Measurements from ENCODE around the gene PCDH9.

DNA sequence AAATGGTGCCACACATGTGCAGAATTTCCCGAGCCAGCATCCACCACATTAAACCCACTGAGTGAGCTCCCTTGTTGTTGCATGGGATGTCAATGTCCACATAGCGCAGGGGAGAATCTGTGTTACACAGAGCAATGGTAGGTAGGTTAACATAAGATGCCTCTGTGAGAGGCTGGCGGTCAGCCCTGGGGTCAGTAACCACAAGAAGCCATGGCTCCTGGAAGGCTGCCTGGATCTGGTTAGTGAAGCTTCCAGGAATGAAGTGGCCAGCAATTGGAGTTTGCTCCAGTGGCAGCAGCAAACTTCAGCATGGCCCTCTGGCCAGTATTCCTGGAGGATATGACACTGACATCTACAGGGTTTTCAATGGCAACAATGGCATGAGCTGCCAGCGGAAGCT lies 37.0 kb upstream of the PCDH9 start:
- TF ChIP-seq, protein P1, sequence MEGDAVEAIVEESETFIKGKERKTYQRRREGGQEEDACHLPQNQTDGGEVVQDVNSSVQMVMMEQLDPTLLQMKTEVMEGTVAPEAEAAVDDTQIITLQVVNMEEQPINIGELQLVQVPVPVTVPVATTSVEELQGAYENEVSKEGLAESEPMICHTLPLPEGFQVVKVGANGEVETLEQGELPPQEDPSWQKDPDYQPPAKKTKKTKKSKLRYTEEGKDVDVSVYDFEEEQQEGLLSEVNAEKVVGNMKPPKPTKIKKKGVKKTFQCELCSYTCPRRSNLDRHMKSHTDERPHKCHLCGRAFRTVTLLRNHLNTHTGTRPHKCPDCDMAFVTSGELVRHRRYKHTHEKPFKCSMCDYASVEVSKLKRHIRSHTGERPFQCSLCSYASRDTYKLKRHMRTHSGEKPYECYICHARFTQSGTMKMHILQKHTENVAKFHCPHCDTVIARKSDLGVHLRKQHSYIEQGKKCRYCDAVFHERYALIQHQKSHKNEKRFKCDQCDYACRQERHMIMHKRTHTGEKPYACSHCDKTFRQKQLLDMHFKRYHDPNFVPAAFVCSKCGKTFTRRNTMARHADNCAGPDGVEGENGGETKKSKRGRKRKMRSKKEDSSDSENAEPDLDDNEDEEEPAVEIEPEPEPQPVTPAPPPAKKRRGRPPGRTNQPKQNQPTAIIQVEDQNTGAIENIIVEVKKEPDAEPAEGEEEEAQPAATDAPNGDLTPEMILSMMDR (IDR thresholded peaks at IDR 0.05; ENCODE audit: low read depth, low read length) = no peak
- TF ChIP-seq EZH2phosphoT487 (IDR thresholded peaks at IDR 0.05; ENCODE audit: low read depth) = no peak

Measured in OCI-LY3 (cell line).